Cardiac fibroblast (primary cell): Measurements from ENCODE around the gene CLDN22.
"Not testable (repeated sequence)": the region's sequence is repeated elsewhere in the genome, so short reads cannot be mapped to it uniquely, and the experiment has no call there.

Experiments used
- DNase-seq, 2 donors: peaks; one replicate each; pipeline versions ENCODE4 v3.0.0 to v3.0.0-alpha.2; 2010; ENCODE audit warnings: low read depth in 2 of 2
- H3K4me3 ChIP-seq, 2 donors: replicated peaks in 1 of 2; 1 replicate in 1 of 2; 2 replicates in 1 of 2; pipeline ENCODE4 v1.5.1; 2011; ENCODE audit warnings: low read depth in 2 of 2, low read length in 2 of 2, mild to moderate bottlenecking in 2 of 2, moderate library complexity in 1 of 2
- CTCF ChIP-seq: IDR thresholded peaks from one replicate; pipeline ENCODE4 v1.5.1; 2011; ENCODE audit warnings: low read depth, mild to moderate bottlenecking, low read length, inconsistent platforms

The CLDN22 gene

GRCh38 chr4:183329954-183330742 lies 10.1 kb upstream of the CLDN22 start:
- TF ChIP-seq CTCF: no peak
- no peak for DNase-seq
- H3K4me3 ChIP-seq: no peak overlapping the region

GRCh38 chr4:183329244-183329643 lies 9.2 kb upstream of the CLDN22 start:
- DNase-seq: no peak
- no peak overlapping the region for H3K4me3 ChIP-seq
- no peak for TF ChIP-seq CTCF

GRCh38 chr4:183328832-183329231 lies 8.8 kb upstream of the CLDN22 start:
- H3K4me3 ChIP-seq: no peak overlapping the region
- peak; percentile 25 to 81 for DNase-seq
- TF ChIP-seq CTCF: no peak

- DNase-seq: no peak
- no peak overlapping the region for H3K4me3 ChIP-seq
- TF ChIP-seq CTCF: no peak
These were observed 7.8 kb upstream of the CLDN22 start for GRCh38 chr4:183327827-183328226.

GRCh38 chr4:183326853-183327252 lies 6.8 kb upstream of the CLDN22 start:
- H3K4me3 ChIP-seq: no peak overlapping the region
- DNase-seq: peak in 1 of 2 donors; percentile 51
- TF ChIP-seq CTCF: no peak

GRCh38 chr4:183326387-183326786 lies 6.3 kb upstream of the CLDN22 start:
- DNase-seq, H3K4me3 ChIP-seq: not testable (repeated sequence)

GRCh38 chr4:183324619-183325018 lies 4.5 kb upstream of the CLDN22 start:
- no peak for DNase-seq
- H3K4me3 ChIP-seq: no peak overlapping the region
- no peak for TF ChIP-seq CTCF

GRCh38 chr4:183324056-183324455 lies 4.0 kb upstream of the CLDN22 start:
- H3K4me3 ChIP-seq, DNase-seq: not testable (repeated sequence)
